ENCODE data around the gene PLEKHG1. TPM values are rescaled to one million over a fixed set of nuclear protein-coding genes. Genes with fewer than 3 reads are reported as not detected.

The PLEKHG1 gene
- polyA plus RNA-seq, 1 donor from 2014 or later, result 2.6 TPM

DNA sequence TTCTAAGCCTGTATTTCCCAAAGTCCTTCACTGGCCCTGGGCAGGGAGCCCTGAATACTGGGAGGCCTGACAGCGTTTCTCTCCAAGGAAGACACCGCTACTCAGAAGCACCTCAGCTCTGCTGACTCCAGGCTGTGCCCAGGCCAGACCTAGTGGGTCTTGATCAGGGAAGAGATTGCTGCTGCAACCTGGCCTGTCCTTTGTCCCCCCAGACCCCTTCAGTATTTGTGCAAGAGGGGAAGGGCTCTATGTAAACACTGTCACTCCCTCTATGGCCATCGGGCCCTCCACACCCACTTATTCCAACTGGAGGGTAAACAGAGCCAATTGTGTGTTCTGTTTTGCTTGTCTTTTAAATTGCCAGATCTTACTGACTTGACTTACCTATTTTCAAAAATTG lies 20.6 kb downstream of the PLEKHG1 start:
- no peak overlapping the region for H2AFZ ChIP-seq (ENCODE audit: low read depth, low read length)
- no peak overlapping the region for H3K4me3 ChIP-seq (ENCODE audit: low read length)
- TF ChIP-seq EZH2 (IDR thresholded peaks at IDR 0.05; ENCODE audit: borderline replicate concordance, insufficient read depth, low read length, poor library complexity, severe bottlenecking), result no peak
- no peak for TF ChIP-seq EP300 (conservative IDR thresholded peaks at IDR 0.05; ENCODE audit: poor library complexity, severe bottlenecking)
- TF ChIP-seq SMC3 (conservative IDR thresholded peaks at IDR 0.05; ENCODE audit: poor library complexity), result no peak
- TF ChIP-seq, protein P1, sequence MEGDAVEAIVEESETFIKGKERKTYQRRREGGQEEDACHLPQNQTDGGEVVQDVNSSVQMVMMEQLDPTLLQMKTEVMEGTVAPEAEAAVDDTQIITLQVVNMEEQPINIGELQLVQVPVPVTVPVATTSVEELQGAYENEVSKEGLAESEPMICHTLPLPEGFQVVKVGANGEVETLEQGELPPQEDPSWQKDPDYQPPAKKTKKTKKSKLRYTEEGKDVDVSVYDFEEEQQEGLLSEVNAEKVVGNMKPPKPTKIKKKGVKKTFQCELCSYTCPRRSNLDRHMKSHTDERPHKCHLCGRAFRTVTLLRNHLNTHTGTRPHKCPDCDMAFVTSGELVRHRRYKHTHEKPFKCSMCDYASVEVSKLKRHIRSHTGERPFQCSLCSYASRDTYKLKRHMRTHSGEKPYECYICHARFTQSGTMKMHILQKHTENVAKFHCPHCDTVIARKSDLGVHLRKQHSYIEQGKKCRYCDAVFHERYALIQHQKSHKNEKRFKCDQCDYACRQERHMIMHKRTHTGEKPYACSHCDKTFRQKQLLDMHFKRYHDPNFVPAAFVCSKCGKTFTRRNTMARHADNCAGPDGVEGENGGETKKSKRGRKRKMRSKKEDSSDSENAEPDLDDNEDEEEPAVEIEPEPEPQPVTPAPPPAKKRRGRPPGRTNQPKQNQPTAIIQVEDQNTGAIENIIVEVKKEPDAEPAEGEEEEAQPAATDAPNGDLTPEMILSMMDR (IDR thresholded peaks at IDR 0.05; ENCODE audit: poor library complexity, severe bottlenecking), result no peak
- no peak for TF ChIP-seq MXI1 (conservative IDR thresholded peaks at IDR 0.05; ENCODE audit: poor library complexity, severe bottlenecking)
- TF ChIP-seq, protein P2, sequence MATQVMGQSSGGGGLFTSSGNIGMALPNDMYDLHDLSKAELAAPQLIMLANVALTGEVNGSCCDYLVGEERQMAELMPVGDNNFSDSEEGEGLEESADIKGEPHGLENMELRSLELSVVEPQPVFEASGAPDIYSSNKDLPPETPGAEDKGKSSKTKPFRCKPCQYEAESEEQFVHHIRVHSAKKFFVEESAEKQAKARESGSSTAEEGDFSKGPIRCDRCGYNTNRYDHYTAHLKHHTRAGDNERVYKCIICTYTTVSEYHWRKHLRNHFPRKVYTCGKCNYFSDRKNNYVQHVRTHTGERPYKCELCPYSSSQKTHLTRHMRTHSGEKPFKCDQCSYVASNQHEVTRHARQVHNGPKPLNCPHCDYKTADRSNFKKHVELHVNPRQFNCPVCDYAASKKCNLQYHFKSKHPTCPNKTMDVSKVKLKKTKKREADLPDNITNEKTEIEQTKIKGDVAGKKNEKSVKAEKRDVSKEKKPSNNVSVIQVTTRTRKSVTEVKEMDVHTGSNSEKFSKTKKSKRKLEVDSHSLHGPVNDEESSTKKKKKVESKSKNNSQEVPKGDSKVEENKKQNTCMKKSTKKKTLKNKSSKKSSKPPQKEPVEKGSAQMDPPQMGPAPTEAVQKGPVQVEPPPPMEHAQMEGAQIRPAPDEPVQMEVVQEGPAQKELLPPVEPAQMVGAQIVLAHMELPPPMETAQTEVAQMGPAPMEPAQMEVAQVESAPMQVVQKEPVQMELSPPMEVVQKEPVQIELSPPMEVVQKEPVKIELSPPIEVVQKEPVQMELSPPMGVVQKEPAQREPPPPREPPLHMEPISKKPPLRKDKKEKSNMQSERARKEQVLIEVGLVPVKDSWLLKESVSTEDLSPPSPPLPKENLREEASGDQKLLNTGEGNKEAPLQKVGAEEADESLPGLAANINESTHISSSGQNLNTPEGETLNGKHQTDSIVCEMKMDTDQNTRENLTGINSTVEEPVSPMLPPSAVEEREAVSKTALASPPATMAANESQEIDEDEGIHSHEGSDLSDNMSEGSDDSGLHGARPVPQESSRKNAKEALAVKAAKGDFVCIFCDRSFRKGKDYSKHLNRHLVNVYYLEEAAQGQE (IDR thresholded peaks at IDR 0.05; ENCODE audit: borderline replicate concordance), result no peak
- TF ChIP-seq POLR2AphosphoS5 (IDR thresholded peaks at IDR 0.05), result no peak
- TF ChIP-seq TAF1 (IDR thresholded peaks at IDR 0.05; ENCODE audit: low read depth), result no peak
- TF ChIP-seq RAD21 (conservative IDR thresholded peaks at IDR 0.05), result no peak
- H3K4me2 ChIP-seq (ENCODE audit: low read length), result no peak overlapping the region
- H3K9me3 ChIP-seq (ENCODE audit: low read length), result peaks cover 2% of the 10 kb centered on the region
- H4K20me1 ChIP-seq (ENCODE audit: insufficient read depth), result no peaks in the 10 kb centered on the region
- no peak overlapping the region for H3K9ac ChIP-seq (ENCODE audit: low read length)
- H3K36me3 ChIP-seq (ENCODE audit: insufficient read depth, low read length), result no peaks in the 10 kb centered on the region
- no peak overlapping the region for H3K27ac ChIP-seq (ENCODE audit: low read length)
- no peaks in the 10 kb centered on the region for H3K79me2 ChIP-seq (replicated peaks; ENCODE audit: insufficient read depth, low read length)
- no peaks in the 10 kb centered on the region for H3F3A ChIP-seq (ENCODE audit: insufficient read depth, low read length, poor library complexity, severe bottlenecking)
- no peaks in the 10 kb centered on the region for H3K27me3 ChIP-seq (ENCODE audit: insufficient read depth, low read depth, low read length)
- H3K9me2 ChIP-seq (ENCODE audit: insufficient read depth, low read length), result no peaks in the 10 kb centered on the region

DNA sequence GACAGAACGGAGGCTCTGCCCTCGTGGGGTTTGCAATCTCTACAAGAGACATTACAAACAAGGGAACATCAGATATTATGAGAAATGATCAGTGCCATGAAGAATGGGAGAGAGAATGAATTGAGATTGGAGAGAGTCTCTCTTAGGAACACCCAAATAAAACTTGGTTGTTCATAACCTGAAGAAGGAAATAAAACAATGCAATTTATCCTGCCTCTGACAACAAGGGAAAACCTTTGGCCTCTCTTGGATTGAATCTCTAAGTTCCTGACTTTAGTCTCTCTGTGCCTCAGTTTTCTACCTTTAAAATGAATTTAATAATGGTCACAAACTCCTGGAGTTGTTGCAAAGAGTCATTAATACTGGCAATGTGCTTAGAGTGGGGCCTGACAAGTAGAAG lies 21.1 kb downstream of the PLEKHG1 start:
- Histone ChIP-seq H4K20me1 (ENCODE audit: insufficient read depth) (no peaks in the 10 kb centered on the region), H3K4me2 (ENCODE audit: low read length) (no peak overlapping the region), H3K79me2 (replicated peaks; ENCODE audit: insufficient read depth, low read length) (no peaks in the 10 kb centered on the region), H3K4me3 (ENCODE audit: low read length) (no peak overlapping the region), H3K9me2 (ENCODE audit: insufficient read depth, low read length) (no peaks in the 10 kb centered on the region), H3K36me3 (ENCODE audit: insufficient read depth, low read length) (no peaks in the 10 kb centered on the region), H3K27ac (ENCODE audit: low read length) (no peak overlapping the region), H3K27me3 (ENCODE audit: insufficient read depth, low read depth, low read length) (no peaks in the 10 kb centered on the region), H2AFZ (ENCODE audit: low read depth, low read length) (no peak overlapping the region), H3K9me3 (ENCODE audit: low read length) (peaks cover 2% of the 10 kb centered on the region), H3F3A (ENCODE audit: insufficient read depth, low read length, poor library complexity, severe bottlenecking) (no peaks in the 10 kb centered on the region), H3K9ac (ENCODE audit: low read length) (no peak overlapping the region)
- TF ChIP-seq TAF1 (IDR thresholded peaks at IDR 0.05; ENCODE audit: low read depth), result no peak
- no peak for TF ChIP-seq SMC3 (conservative IDR thresholded peaks at IDR 0.05; ENCODE audit: poor library complexity)
- TF ChIP-seq, protein P2 (IDR thresholded peaks at IDR 0.05; ENCODE audit: borderline replicate concordance), result no peak
- no peak for TF ChIP-seq MXI1 (conservative IDR thresholded peaks at IDR 0.05; ENCODE audit: poor library complexity, severe bottlenecking)

All from neural cell (in vitro differentiated cells).